ENCODE data around the gene RAB20.

RAB20 gene

GRCh38 chr13:110542169-110542796 lies 19.2 kb downstream of the RAB20 start:
- TF ChIP-seq GLIS3 (CRISPR knock-in tag; IDR thresholded peaks at IDR 0.05) (no peak), CREB5 (CRISPR knock-in tag; IDR thresholded peaks at IDR 0.05; ENCODE audit: low read depth) (no peak), TSHZ2 (CRISPR knock-in tag; IDR thresholded peaks at IDR 0.05) (no peak), ARNTL (CRISPR knock-in tag; IDR thresholded peaks at IDR 0.05; ENCODE audit: borderline replicate concordance, low read depth) (no peak)
- ATAC-seq, result no peak; the same call in 2 of the 3 replicates

- ATAC-seq, result peak; percentile 74
- TF ChIP-seq ZC3H10 (CRISPR knock-in tag; IDR thresholded peaks at IDR 0.05) (no peak), ESRRG (CRISPR knock-in tag; IDR thresholded peaks at IDR 0.05) (no peak), CREB5 (CRISPR knock-in tag; IDR thresholded peaks at IDR 0.05; ENCODE audit: low read depth) (no peak), TOX (CRISPR knock-in tag; IDR thresholded peaks at IDR 0.05; ENCODE audit: borderline replicate concordance) (no peak)
Observed at GRCh38 chr13:110541526-110541920, 20.0 kb downstream of the RAB20 start.

GRCh38 chr13:110540871-110541525 lies 20.5 kb downstream of the RAB20 start:
- peak; percentile 48 for ATAC-seq

GRCh38 chr13:110539894-110540293 lies 21.6 kb downstream of the RAB20 start:
- no peak for TF ChIP-seq ZFP30 (CRISPR knock-in tag; IDR thresholded peaks at IDR 0.05)
- TF ChIP-seq CSRNP3 (CRISPR knock-in tag; IDR thresholded peaks at IDR 0.05), result no peak
- no peak for TF ChIP-seq OSR1 (CRISPR knock-in tag; IDR thresholded peaks at IDR 0.05)
- no peak for TF ChIP-seq SNAI2 (CRISPR knock-in tag; IDR thresholded peaks at IDR 0.05)
- TF ChIP-seq ZNF8 (CRISPR knock-in tag; IDR thresholded peaks at IDR 0.05), result no peak
- no peak for TF ChIP-seq ZFP3 (CRISPR knock-in tag; IDR thresholded peaks at IDR 0.05)
- no peak for TF ChIP-seq ARNTL (CRISPR knock-in tag; IDR thresholded peaks at IDR 0.05; ENCODE audit: borderline replicate concordance, low read depth)
- no peak for TF ChIP-seq ISL1 (CRISPR knock-in tag; IDR thresholded peaks at IDR 0.05)
- TF ChIP-seq POU6F1 (CRISPR knock-in tag; IDR thresholded peaks at IDR 0.05; ENCODE audit: borderline replicate concordance, low read depth), result no peak
- no peak for TF ChIP-seq CSDC2 (CRISPR knock-in tag; IDR thresholded peaks at IDR 0.05)
- ATAC-seq, result no peak

More at GRCh38 chr13:110540871-110541525, 20.5 kb downstream of the RAB20 start:
- TF ChIP-seq ZNF70 (CRISPR knock-in tag; IDR thresholded peaks at IDR 0.05) (no peak), TOX (CRISPR knock-in tag; IDR thresholded peaks at IDR 0.05; ENCODE audit: borderline replicate concordance) (no peak), RARB (CRISPR knock-in tag; IDR thresholded peaks at IDR 0.05) (no peak)
